Measurements from ENCODE around the gene PADI4.

DNA sequence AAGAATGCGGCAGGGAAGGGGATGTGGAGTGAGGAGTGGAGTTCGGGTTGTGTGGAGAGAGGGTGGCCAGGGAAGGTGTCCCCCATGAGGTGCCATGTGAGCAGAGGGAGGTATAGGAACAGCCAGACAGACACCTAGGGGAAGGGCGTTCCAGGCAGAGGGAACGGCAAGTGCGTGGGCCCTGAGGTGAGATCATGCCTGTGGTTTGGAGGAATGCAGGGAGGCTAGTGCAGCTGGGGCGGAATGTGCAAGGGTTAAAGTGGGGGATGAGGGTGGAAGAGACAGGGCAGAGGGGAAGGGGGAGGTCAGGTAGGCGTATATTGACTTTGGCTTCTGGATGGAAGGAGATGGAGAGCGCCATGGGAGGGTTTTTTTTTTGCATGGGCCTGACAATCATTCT lies 32.4 kb downstream of the PADI4 start:
- TF ChIP-seq CTCF (conservative IDR thresholded peaks at IDR 0.05 in 1 of 2, IDR thresholded peaks at IDR 0.05 in 1 of 2; ENCODE audit: low read depth in 1 of 2, low read length in 2 of 2), result no peak
- no peak for TF ChIP-seq EZH2 (IDR thresholded peaks at IDR 0.05; ENCODE audit: low read length, missing control alignments)

Measured in fibroblast of lung (primary cell).